K562 (cell line): ENCODE data around the gene ZNF438. TPM values are rescaled to one million over a fixed set of nuclear protein-coding genes. Genes with fewer than 3 reads are reported as not detected.
"Not testable (repeated sequence)": the region's sequence is repeated elsewhere in the genome, so short reads cannot be mapped to it uniquely, and the experiment has no call there.

ENCODE experiments used
- ATAC-seq: fragments of 200-7000 bp; cut with Tn5 transposase; 3 replicates; pipeline ENCODE4 v1.9.1; 2020; ENCODE audit warnings: moderate library complexity
- BruUV-seq: library from RNA; stranded (reverse); fragments of 400-500 nt; replicated peaks from 2 replicates; lab custom pipeline; 2021; lab: Mats Ljungman, UMichigan
- CTCF ChIA-PET: fragments of 300-600 bp; formaldehyde crosslinking; extraction: SDS; loops from one replicate; lab custom pipeline; 2021; ENCODE audit warnings: low intra/inter-chr PET ratio; lab: Yijun Ruan, JAX
- POLR2A ChIA-PET: fragments of 300-600, 350-650 bp; sonication (Branson Sonifier 250); formaldehyde crosslinking; extraction: SDS; loops from one replicate; lab custom pipeline; 2021; ENCODE audit warnings: antibody characterized with exemption, inconsistent platforms; lab: Yijun Ruan, JAX
- DNase-seq, 4 experiments: peaks; one replicate each; pipeline versions ENCODE4 v3.0.0 to v3.0.0-alpha.2; 2011 to 2018; ENCODE audit warnings: low spot score in 3 of 4, mixed read lengths in 3 of 4; ENCODE audit errors: extremely low read depth in 1 of 4
- FAIRE-seq: peaks from 2 replicates; lab custom pipeline; 2011; peaks lifted over from hg19 to GRCh38; lab: Jason Lieb, UNC
- H2AFZ ChIP-seq: 2 replicates; pipeline ENCODE4 v1.6.0; 2011; ENCODE audit warnings: low read depth, low read length, control low read depth, inconsistent platforms
- H3K27ac ChIP-seq: fragments of 200-600 bp; 3 replicates; pipeline ENCODE4 v1.8.0; 2011; ENCODE audit warnings: low read depth, mild to moderate bottlenecking, control low read depth, inconsistent platforms, low read length, moderate library complexity, mixed read lengths; ENCODE audit errors: extremely low read depth
- H3K27me3 ChIP-seq, 2 experiments: fragments of 300-600 bp in 1 of 2; 2 replicates in 1 of 2; 3 replicates in 1 of 2; pipeline versions ENCODE4 v1.6.0 to v1.8.0; 2011; ENCODE audit warnings: inconsistent platforms in 2 of 2, low read length in 2 of 2, mild to moderate bottlenecking in 1 of 2, mixed read lengths in 1 of 2, moderate library complexity in 1 of 2; ENCODE audit not compliant: control insufficient read depth in 2 of 2, insufficient read depth in 2 of 2
- H3K36me3 ChIP-seq: fragments of 300-600 bp; 3 replicates; pipeline ENCODE4 v1.8.0; 2011; ENCODE audit warnings: mild to moderate bottlenecking, low read length, inconsistent platforms; ENCODE audit not compliant: control insufficient read depth, insufficient read depth
- H3K4me1 ChIP-seq, 2 experiments: fragments of 200-600 bp in 1 of 2; replicated peaks in 1 of 2; 2 replicates in 1 of 2; 3 replicates in 1 of 2; pipeline versions ENCODE4 v1.5.1 to v1.8.0; 2011; ENCODE audit warnings: inconsistent platforms in 2 of 2, low read length in 2 of 2, mild to moderate bottlenecking in 1 of 2, mixed read lengths in 1 of 2, moderate library complexity in 1 of 2; ENCODE audit not compliant: control insufficient read depth in 2 of 2, insufficient read depth in 2 of 2
- H3K4me2 ChIP-seq: 2 replicates; pipeline ENCODE4 v1.6.1; 2011; ENCODE audit warnings: low read length, control low read depth, inconsistent platforms, mixed read lengths; ENCODE audit not compliant: insufficient read depth
- H3K4me3 ChIP-seq: fragments of 200-600 bp; sonication (generic), shearing (Covaris generic); 2 replicates; pipeline ENCODE4 v1.5.1; 2016; ENCODE audit warnings: control low read depth, inconsistent platforms
- H3K79me2 ChIP-seq: fragments of 200-600 bp; 3 replicates; pipeline ENCODE4 v1.8.0; 2011; ENCODE audit warnings: low read length, inconsistent platforms; ENCODE audit not compliant: control insufficient read depth, insufficient read depth
- H3K9ac ChIP-seq, 2 experiments: 2 replicates each; pipeline versions ENCODE4 v1.6.0 to v1.6.1; 2011; ENCODE audit warnings: low read depth in 2 of 2, low read length in 2 of 2, control low read depth in 1 of 2, inconsistent platforms in 1 of 2, mild to moderate bottlenecking in 1 of 2, mixed read lengths in 1 of 2; ENCODE audit not compliant: insufficient read depth in 1 of 2
- H3K9me1 ChIP-seq: one replicate; pipeline ENCODE4 v1.6.0; 2011; ENCODE audit warnings: inconsistent platforms, mild to moderate bottlenecking, low read length, moderate library complexity; ENCODE audit not compliant: control insufficient read depth, insufficient read depth
- H3K9me3 ChIP-seq: replicated peaks from 2 replicates; pipeline ENCODE4 v1.5.1; 2011; ENCODE audit warnings: low read depth, low read length, inconsistent platforms; ENCODE audit not compliant: control insufficient read depth, insufficient read depth
- H4K20me1 ChIP-seq: replicated peaks from 2 replicates; pipeline ENCODE4 v1.6.1; 2011; ENCODE audit warnings: low read length, inconsistent platforms, mixed read lengths; ENCODE audit not compliant: control insufficient read depth, insufficient read depth
- ATF7 ChIP-seq: fragments of 450-650 bp; IDR thresholded peaks from 2 replicates; pipeline ENCODE4 v1.7.1; 2014; ENCODE audit warnings: mild to moderate bottlenecking, moderate library complexity
- BACH1 ChIP-seq: fragments of 200-800 bp; sonication (Bioruptor generic); IDR thresholded peaks from 2 replicates; pipeline ENCODE4 v1.6.1; 2016; ENCODE audit warnings: missing genetic modification characterization, missing compliant biosample characterization
- BRF1 ChIP-seq: IDR thresholded peaks from 3 replicates; pipeline ENCODE4 v1.6.1; 2011; ENCODE audit warnings: borderline replicate concordance, mild to moderate bottlenecking; ENCODE audit not compliant: insufficient read length; ENCODE audit errors: extremely low read depth
- CEBPB ChIP-seq: fragments of 450-650 bp; IDR thresholded peaks from 2 replicates; pipeline ENCODE4 v1.6.1; 2016; ENCODE audit warnings: missing genetic modification characterization, missing compliant biosample characterization
- EP400 ChIP-seq: fragments of 450-650 bp; IDR thresholded peaks from 2 replicates; pipeline ENCODE4 v1.6.1; 2017; ENCODE audit warnings: antibody characterized with exemption, mild to moderate bottlenecking, moderate library complexity
- ESRRB ChIP-seq: fragments of 250-450 bp; sonication (Bioruptor Pico); IDR thresholded peaks from 2 replicates; pipeline ENCODE4 v1.5.0; 2020; ENCODE audit warnings: mild to moderate bottlenecking, moderate library complexity, borderline replicate concordance
- FUS ChIP-seq: fragments of 200-400 bp; formaldehyde crosslinking; optimal IDR thresholded peaks from 2 replicates; pipeline ENCODE3; 2017; ENCODE audit warnings: low read depth, low read length
- KLF6 ChIP-seq: fragments of 250-450 bp; sonication (Bioruptor Pico); IDR thresholded peaks from 2 replicates; pipeline ENCODE4 v1.4.0; 2020; ENCODE audit warnings: mild to moderate bottlenecking, moderate library complexity, borderline replicate concordance
- LARP7 ChIP-seq: fragments of 450-650 bp; IDR thresholded peaks from 2 replicates; pipeline ENCODE4 v1.6.1; 2016
- NR2C2 ChIP-seq, 2 experiments: fragments of 200-800 bp in 1 of 2; sonication (Bioruptor generic) in 1 of 2; sonication (generic) in 1 of 2; formaldehyde crosslinking in 1 of 2; IDR thresholded peaks; 2 replicates each; pipeline versions ENCODE4 v1.6.1 to v1.8.0; 2016 to 2022; ENCODE audit warnings: mild to moderate bottlenecking in 1 of 2, missing compliant biosample characterization in 1 of 2, missing genetic modification characterization in 1 of 2, missing genetic modification reagents in 1 of 2
- SMAD3 ChIP-seq: fragments of 450-650 bp; formaldehyde crosslinking; conservative IDR thresholded peaks from 2 replicates; pipeline ENCODE4 v1.4.0; 2020; ENCODE audit warnings: mild to moderate bottlenecking
- ZNF232 ChIP-seq: sonication (generic); formaldehyde crosslinking; IDR thresholded peaks from 2 replicates; pipeline ENCODE4 v1.8.0; 2022; ENCODE audit warnings: mild to moderate bottlenecking, missing genetic modification reagents
- ZNF764 ChIP-seq: fragments of 250-450 bp; sonication (Bioruptor Pico); IDR thresholded peaks from 2 replicates; pipeline ENCODE4 v1.4.0; 2020; ENCODE audit warnings: low read depth, mild to moderate bottlenecking, moderate library complexity
- WGBS: fragments of 100-300 bp; shearing (Covaris generic); methylation state at CpG from one replicate; pipeline ENCODE4 v1.1.6; 2016; ENCODE audit warnings: low coverage, mixed read lengths; ENCODE audit not compliant: insufficient coverage; ENCODE audit errors: missing lambda C conversion rate; 5-methylcytosine and 5-hydroxymethylcytosine counted together
- in situ Hi-C: fragments of 300-500 bp; cut with MboI; formaldehyde crosslinking; loops from 4 replicates; pipeline ENCODE4 v1.15.0; 2018; ENCODE audit warnings: inconsistent platforms, mixed read lengths
- intact Hi-C: fragments of 100-400 bp; cut with micrococcal nuclease; formaldehyde crosslinking; loops from 2 replicates; pipeline ENCODE4 v1.14.2; 2022
- polyA plus RNA-seq, 8 experiments: library from polyadenylated mRNA; depleted of rRNA in 4 of 8; stranded (reverse) in 5 of 8; unstranded in 3 of 8; fragments of >200 nt; fragmentation: Nextera tagmentation in 2 of 8; fragmentation: Illumina TruSeq in 1 of 8; extraction: Ambion mirVana in 2 of 8; extraction: Trizol in 1 of 8; gene quantifications; 2 replicates each; pipeline versions ENCODE4 v1.2.1 to v1.2.3, GENCODE V29; 2011 to 2014; ENCODE audit warnings: inconsistent platforms in 1 of 8, missing spikeins in 1 of 8
- total RNA-seq, 7 experiments: library from RNA; depleted of rRNA in 6 of 7; stranded (reverse); fragments of >200 nt in 6 of 7; fragmentation: Illumina TruSeq in 2 of 7; extraction: Trizol in 2 of 7; gene quantifications; 2 replicates each; pipeline versions ENCODE4 v1.2.1 to v1.2.3, GENCODE V29; 2011 to 2021; ENCODE audit warnings: low replicate concordance in 1 of 7
- TF ChIP-seq, protein P1 (sequence below): fragments of 450-650 bp; conservative IDR thresholded peaks from 2 replicates; pipeline ENCODE4 v1.6.1; 2016; ENCODE audit warnings: missing genetic modification characterization, low read depth, mild to moderate bottlenecking, control low read depth, missing compliant biosample characterization

The ZNF438 gene
- total and polyA plus RNA-seq, 9 of the 15 experiments (the other 6 are each of a cell fraction or from before 2014, with no cell fraction given) = 0.45 to 1.5 (median 0.91) TPM

- Histone ChIP-seq H3K27me3 (peaks cover 0 to 3% of the 10 kb centered on the region in 2 experiments; a peak in 1 of 5 replicates), H3K36me3 (no peaks in the 10 kb centered on the region), H3K4me3 (no peak overlapping the region), H3K9ac (no peak overlapping the region), H3K79me2 (no peaks in the 10 kb centered on the region), H3K4me1 (peaks cover 8 to 18% of the 10 kb centered on the region in 2 experiments; a peak in 4 of 5 replicates), H3K4me2 (no peak overlapping the region), H3K9me3 (no peaks in the 10 kb centered on the region), H3K27ac (no peak overlapping the region), H4K20me1 (no peaks in the 10 kb centered on the region), H3K9me1 (no peaks in the 10 kb centered on the region), H2AFZ (no peak overlapping the region)
- no peak for DNase-seq
- in situ Hi-C loops (no loop called here), intact Hi-C loops (no loop called here)
- WGBS = 7% methylated on average over 2 of the region's 2 CpGs
- TF ChIP-seq ZNF232 (CRISPR knock-in tag) = no peak
- TF ChIP-seq CEBPB = no peak
- TF ChIP-seq, protein P1, sequence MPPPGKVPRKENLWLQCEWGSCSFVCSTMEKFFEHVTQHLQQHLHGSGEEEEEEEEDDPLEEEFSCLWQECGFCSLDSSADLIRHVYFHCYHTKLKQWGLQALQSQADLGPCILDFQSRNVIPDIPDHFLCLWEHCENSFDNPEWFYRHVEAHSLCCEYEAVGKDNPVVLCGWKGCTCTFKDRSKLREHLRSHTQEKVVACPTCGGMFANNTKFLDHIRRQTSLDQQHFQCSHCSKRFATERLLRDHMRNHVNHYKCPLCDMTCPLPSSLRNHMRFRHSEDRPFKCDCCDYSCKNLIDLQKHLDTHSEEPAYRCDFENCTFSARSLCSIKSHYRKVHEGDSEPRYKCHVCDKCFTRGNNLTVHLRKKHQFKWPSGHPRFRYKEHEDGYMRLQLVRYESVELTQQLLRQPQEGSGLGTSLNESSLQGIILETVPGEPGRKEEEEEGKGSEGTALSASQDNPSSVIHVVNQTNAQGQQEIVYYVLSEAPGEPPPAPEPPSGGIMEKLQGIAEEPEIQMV (tag) = no peak
- TF ChIP-seq ATF7 = no peak
- no peak for TF ChIP-seq SMAD3 (CRISPR knock-in tag)
- TF ChIP-seq NR2C2 (CRISPR knock-in tag; IDR thresholded peaks at IDR 0.05) = no peak
- TF ChIP-seq NR2C2 (tag; IDR thresholded peaks at IDR 0.05) = no peak
- no peak for TF ChIP-seq KLF6 (CRISPR knock-in tag)
- no peak for TF ChIP-seq EP400
- TF ChIP-seq BRF1 = no peak
- no peak for TF ChIP-seq BACH1 (tag)
- no peak for TF ChIP-seq LARP7
- TF ChIP-seq ESRRB (CRISPR knock-in tag) = no peak
- TF ChIP-seq FUS = no peak
- TF ChIP-seq ZNF764 = no peak
- ChIA-PET CTCF (no interaction called here), POLR2A (no interaction called here)
- FAIRE-seq = no peak
- ATAC-seq = no peak
- BruUV-seq = no TSS peak
These were observed 3.6 kb downstream of the ZNF438 start for GRCh38 chr10:31028081-31028480.

DNA sequence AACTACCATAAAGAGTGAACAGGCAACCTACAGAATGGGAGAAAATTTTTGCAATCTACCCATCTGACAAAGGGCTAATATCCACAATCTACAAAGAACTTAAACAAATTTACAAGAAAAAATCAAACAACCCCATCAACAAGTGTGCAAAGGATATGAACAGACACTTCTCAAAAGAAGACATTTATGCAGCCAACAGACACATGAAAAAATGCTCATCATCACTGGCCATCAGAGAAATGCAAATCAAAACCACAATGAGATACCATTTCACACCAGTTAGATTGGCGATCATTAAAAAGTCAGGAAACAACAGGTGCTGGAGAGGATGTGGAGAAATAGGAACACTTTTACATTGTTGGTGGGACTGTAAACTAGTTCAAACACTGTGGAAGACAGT, 5.4 kb downstream of the ZNF438 start:
- no CpG with 5 or more reads among the region's 1 CpG for WGBS
- FAIRE-seq, intact Hi-C loops, BruUV-seq, H3K79me2 ChIP-seq, H3K4me3 ChIP-seq, H3K9me1 ChIP-seq, in situ Hi-C loops, H3K4me2 ChIP-seq, POLR2A ChIA-PET, H3K4me1 ChIP-seq, H3K9ac ChIP-seq, H3K27ac ChIP-seq, H3K9me3 ChIP-seq, H3K27me3 ChIP-seq, DNase-seq, CTCF ChIA-PET, H2AFZ ChIP-seq, ATAC-seq, H4K20me1 ChIP-seq, H3K36me3 ChIP-seq: not testable (repeated sequence)
